ENCODE measurements around the gene TMEM256.

TMEM256 gene

DNA sequence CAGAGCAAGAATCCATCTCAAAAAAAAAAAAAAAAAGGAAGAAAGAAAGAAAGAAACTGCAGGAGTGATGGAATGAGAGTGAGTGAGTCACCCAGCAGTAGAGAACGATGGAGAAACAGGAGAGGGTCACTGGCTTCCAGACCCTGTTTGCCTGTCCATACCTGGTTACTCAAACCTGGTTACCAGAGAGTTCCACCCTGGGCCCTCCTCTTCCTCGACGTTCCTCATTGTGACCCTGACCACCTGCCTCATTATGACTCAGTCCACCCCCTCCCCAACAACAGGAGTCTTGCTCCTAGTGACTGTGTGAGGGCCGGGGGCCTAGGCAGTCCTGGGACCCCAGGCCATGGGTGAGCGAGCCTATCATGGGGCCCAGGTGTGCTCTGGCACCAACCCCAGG lies 24.7 kb upstream of the TMEM256 start, which contains the start of gene SPEM3 (continued):
- TF ChIP-seq, protein P1, sequence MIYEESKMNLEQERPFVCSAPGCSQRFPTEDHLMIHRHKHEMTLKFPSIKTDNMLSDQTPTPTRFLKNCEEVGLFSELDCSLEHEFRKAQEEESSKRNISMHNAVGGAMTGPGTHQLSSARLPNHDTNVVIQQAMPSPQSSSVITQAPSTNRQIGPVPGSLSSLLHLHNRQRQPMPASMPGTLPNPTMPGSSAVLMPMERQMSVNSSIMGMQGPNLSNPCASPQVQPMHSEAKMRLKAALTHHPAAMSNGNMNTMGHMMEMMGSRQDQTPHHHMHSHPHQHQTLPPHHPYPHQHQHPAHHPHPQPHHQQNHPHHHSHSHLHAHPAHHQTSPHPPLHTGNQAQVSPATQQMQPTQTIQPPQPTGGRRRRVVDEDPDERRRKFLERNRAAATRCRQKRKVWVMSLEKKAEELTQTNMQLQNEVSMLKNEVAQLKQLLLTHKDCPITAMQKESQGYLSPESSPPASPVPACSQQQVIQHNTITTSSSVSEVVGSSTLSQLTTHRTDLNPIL (CRISPR knock-in tag; IDR thresholded peaks at IDR 0.05; ENCODE audit: low read depth), result no peak

DNA sequence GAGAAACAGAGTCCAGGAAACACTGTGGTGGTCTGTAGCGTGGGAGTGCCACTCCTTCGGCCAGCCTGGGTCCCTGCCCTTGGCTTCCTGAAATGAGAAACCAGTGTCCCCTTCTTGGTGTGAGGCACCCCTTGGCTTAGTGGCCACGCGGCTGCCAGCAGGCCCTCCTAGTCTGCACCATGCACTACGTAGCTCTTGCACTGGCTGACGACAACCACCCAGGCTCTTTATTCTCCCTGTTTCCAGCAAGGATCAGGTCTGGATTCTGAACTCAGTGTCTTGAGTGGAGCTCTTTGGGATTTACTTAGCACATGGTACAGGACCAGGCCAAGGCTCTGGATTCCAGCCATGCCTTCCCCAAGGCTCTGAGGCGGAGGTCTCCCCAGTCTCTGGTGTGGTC lies 23.7 kb upstream of the TMEM256 start:
- ATAC-seq, result no peak
- TF ChIP-seq ZFP30 (CRISPR knock-in tag; IDR thresholded peaks at IDR 0.05), result no peak
- TF ChIP-seq BACH2 (CRISPR knock-in tag; IDR thresholded peaks at IDR 0.05; ENCODE audit: borderline replicate concordance), result no peak
- TF ChIP-seq ARNTL (CRISPR knock-in tag; IDR thresholded peaks at IDR 0.05; ENCODE audit: borderline replicate concordance, low read depth), result no peak
- no peak for TF ChIP-seq TOX (CRISPR knock-in tag; IDR thresholded peaks at IDR 0.05; ENCODE audit: borderline replicate concordance)
- no peak for TF ChIP-seq RARB (CRISPR knock-in tag; IDR thresholded peaks at IDR 0.05)

DNA sequence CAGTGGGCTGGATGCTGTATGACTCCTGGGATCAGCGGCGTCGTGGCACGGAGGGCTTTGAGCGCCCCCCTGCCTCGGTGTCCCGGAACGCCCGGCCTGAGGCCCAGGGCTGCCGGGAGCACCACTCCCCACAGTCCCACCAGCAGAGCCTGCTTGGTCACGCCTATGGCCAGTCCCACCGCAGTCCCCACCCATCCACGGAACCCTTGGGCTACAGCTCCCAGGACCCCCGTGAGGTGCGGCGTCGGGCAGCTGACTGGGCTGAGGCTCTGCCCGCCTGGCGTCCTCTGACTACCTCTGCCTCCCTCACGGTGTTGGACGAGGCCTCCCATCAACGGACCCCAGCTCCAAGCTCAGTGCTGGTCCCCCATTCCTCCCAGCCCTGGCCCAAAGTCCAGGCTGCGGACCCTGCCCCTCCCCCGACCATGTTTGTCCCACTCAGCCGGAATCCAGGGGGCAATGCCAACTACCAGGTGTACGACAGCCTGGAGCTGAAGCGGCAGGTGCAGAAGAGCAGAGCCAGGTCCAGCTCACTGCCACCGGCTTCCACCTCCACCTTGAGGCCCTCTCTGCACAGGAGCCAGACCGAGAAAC lies 23.1 kb upstream of the TMEM256 start:
- TF ChIP-seq, protein P2, sequence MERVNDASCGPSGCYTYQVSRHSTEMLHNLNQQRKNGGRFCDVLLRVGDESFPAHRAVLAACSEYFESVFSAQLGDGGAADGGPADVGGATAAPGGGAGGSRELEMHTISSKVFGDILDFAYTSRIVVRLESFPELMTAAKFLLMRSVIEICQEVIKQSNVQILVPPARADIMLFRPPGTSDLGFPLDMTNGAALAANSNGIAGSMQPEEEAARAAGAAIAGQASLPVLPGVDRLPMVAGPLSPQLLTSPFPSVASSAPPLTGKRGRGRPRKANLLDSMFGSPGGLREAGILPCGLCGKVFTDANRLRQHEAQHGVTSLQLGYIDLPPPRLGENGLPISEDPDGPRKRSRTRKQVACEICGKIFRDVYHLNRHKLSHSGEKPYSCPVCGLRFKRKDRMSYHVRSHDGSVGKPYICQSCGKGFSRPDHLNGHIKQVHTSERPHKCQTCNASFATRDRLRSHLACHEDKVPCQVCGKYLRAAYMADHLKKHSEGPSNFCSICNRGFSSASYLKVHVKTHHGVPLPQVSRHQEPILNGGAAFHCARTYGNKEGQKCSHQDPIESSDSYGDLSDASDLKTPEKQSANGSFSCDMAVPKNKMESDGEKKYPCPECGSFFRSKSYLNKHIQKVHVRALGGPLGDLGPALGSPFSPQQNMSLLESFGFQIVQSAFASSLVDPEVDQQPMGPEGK (CRISPR knock-in tag; IDR thresholded peaks at IDR 0.05; ENCODE audit: borderline replicate concordance), result no peak
- TF ChIP-seq, protein P3, sequence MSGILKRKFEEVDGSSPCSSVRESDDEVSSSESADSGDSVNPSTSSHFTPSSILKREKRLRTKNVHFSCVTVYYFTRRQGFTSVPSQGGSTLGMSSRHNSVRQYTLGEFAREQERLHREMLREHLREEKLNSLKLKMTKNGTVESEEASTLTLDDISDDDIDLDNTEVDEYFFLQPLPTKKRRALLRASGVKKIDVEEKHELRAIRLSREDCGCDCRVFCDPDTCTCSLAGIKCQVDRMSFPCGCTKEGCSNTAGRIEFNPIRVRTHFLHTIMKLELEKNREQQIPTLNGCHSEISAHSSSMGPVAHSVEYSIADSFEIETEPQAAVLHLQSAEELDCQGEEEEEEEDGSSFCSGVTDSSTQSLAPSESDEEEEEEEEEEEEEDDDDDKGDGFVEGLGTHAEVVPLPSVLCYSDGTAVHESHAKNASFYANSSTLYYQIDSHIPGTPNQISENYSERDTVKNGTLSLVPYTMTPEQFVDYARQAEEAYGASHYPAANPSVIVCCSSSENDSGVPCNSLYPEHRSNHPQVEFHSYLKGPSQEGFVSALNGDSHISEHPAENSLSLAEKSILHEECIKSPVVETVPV (CRISPR knock-in tag; IDR thresholded peaks at IDR 0.05), result no peak
- TF ChIP-seq, protein P4, sequence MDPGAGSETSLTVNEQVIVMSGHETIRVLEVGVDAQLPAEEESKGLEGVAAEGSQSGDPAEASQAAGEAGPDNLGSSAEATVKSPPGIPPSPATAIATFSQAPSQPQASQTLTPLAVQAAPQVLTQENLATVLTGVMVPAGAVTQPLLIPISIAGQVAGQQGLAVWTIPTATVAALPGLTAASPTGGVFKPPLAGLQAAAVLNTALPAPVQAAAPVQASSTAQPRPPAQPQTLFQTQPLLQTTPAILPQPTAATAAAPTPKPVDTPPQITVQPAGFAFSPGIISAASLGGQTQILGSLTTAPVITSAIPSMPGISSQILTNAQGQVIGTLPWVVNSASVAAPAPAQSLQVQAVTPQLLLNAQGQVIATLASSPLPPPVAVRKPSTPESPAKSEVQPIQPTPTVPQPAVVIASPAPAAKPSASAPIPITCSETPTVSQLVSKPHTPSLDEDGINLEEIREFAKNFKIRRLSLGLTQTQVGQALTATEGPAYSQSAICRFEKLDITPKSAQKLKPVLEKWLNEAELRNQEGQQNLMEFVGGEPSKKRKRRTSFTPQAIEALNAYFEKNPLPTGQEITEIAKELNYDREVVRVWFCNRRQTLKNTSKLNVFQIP (CRISPR knock-in tag; IDR thresholded peaks at IDR 0.05; ENCODE audit: borderline replicate concordance, low read depth), result no peak
- no peak for TF ChIP-seq SNAI2 (CRISPR knock-in tag; IDR thresholded peaks at IDR 0.05)
- no peak for TF ChIP-seq ZNF70 (CRISPR knock-in tag; IDR thresholded peaks at IDR 0.05)
- TF ChIP-seq ZC3H10 (CRISPR knock-in tag; IDR thresholded peaks at IDR 0.05), result no peak
- no peak for TF ChIP-seq TCF4 (CRISPR knock-in tag; IDR thresholded peaks at IDR 0.05; ENCODE audit: borderline replicate concordance)
- no peak for TF ChIP-seq ISL1 (CRISPR knock-in tag; IDR thresholded peaks at IDR 0.05)
- no peak for TF ChIP-seq ARNTL (CRISPR knock-in tag; IDR thresholded peaks at IDR 0.05; ENCODE audit: borderline replicate concordance, low read depth)
- TF ChIP-seq, protein P1 (CRISPR knock-in tag; IDR thresholded peaks at IDR 0.05; ENCODE audit: low read depth), result no peak
- TF ChIP-seq TOX (CRISPR knock-in tag; IDR thresholded peaks at IDR 0.05; ENCODE audit: borderline replicate concordance), result no peak
- TF ChIP-seq, protein P5, sequence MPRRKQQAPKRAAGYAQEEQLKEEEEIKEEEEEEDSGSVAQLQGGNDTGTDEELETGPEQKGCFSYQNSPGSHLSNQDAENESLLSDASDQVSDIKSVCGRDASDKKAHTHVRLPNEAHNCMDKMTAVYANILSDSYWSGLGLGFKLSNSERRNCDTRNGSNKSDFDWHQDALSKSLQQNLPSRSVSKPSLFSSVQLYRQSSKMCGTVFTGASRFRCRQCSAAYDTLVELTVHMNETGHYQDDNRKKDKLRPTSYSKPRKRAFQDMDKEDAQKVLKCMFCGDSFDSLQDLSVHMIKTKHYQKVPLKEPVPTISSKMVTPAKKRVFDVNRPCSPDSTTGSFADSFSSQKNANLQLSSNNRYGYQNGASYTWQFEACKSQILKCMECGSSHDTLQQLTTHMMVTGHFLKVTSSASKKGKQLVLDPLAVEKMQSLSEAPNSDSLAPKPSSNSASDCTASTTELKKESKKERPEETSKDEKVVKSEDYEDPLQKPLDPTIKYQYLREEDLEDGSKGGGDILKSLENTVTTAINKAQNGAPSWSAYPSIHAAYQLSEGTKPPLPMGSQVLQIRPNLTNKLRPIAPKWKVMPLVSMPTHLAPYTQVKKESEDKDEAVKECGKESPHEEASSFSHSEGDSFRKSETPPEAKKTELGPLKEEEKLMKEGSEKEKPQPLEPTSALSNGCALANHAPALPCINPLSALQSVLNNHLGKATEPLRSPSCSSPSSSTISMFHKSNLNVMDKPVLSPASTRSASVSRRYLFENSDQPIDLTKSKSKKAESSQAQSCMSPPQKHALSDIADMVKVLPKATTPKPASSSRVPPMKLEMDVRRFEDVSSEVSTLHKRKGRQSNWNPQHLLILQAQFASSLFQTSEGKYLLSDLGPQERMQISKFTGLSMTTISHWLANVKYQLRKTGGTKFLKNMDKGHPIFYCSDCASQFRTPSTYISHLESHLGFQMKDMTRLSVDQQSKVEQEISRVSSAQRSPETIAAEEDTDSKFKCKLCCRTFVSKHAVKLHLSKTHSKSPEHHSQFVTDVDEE (CRISPR knock-in tag; IDR thresholded peaks at IDR 0.05), result no peak
- TF ChIP-seq PPARA (CRISPR knock-in tag; IDR thresholded peaks at IDR 0.05; ENCODE audit: borderline replicate concordance), result no peak
- no peak for TF ChIP-seq CSDC2 (CRISPR knock-in tag; IDR thresholded peaks at IDR 0.05)
- no peak for TF ChIP-seq RARB (CRISPR knock-in tag; IDR thresholded peaks at IDR 0.05)
- TF ChIP-seq ZFP30 (CRISPR knock-in tag; IDR thresholded peaks at IDR 0.05), result no peak
- TF ChIP-seq GLIS3 (CRISPR knock-in tag; IDR thresholded peaks at IDR 0.05), result no peak
- no peak for TF ChIP-seq BACH2 (CRISPR knock-in tag; IDR thresholded peaks at IDR 0.05; ENCODE audit: borderline replicate concordance)
- TF ChIP-seq ZNF565 (CRISPR knock-in tag; conservative IDR thresholded peaks at IDR 0.05; ENCODE audit: low read depth), result no peak
- no peak for TF ChIP-seq OSR1 (CRISPR knock-in tag; IDR thresholded peaks at IDR 0.05)
- no peak for ATAC-seq
